HEK293 (cell line): ENCODE results near the gene USE1.

Experiments
- ATF2 ChIP-seq: fragments of 450-650 bp; formaldehyde crosslinking; IDR thresholded peaks from 2 replicates; pipeline ENCODE4 v1.5.1; 2016; ENCODE audit warnings: missing biosample characterization, missing genetic modification characterization, low read depth
- BCL6B ChIP-seq: fragments of 450-650 bp; formaldehyde crosslinking; IDR thresholded peaks from 2 replicates; pipeline ENCODE4 v1.5.1; 2017; ENCODE audit warnings: missing biosample characterization, missing genetic modification characterization
- EGR2 ChIP-seq: fragments of 450-650 bp; formaldehyde crosslinking; IDR thresholded peaks from 2 replicates; pipeline ENCODE4 v1.5.1; 2016; ENCODE audit warnings: low read depth, missing biosample characterization, missing genetic modification characterization
- FEZF1 ChIP-seq: fragments of 450-650 bp; formaldehyde crosslinking; IDR thresholded peaks from 2 replicates; pipeline ENCODE4 v1.5.1; 2016; ENCODE audit warnings: missing biosample characterization, missing genetic modification characterization
- KLF9 ChIP-seq: fragments of 450-650 bp; formaldehyde crosslinking; IDR thresholded peaks from 2 replicates; pipeline ENCODE4 v1.5.1; 2016; ENCODE audit warnings: missing biosample characterization, missing genetic modification characterization, low read depth
- PRDM10 ChIP-seq: fragments of 450-650 bp; formaldehyde crosslinking; IDR thresholded peaks from 2 replicates; pipeline ENCODE4 v1.5.1; 2016; ENCODE audit warnings: missing biosample characterization, missing genetic modification characterization
- SP7 ChIP-seq: fragments of 450-650 bp; formaldehyde crosslinking; IDR thresholded peaks from 2 replicates; pipeline ENCODE4 v1.5.1; 2016; ENCODE audit warnings: missing biosample characterization, missing genetic modification characterization
- ZBTB49 ChIP-seq: fragments of 450-650 bp; formaldehyde crosslinking; IDR thresholded peaks from 2 replicates; pipeline ENCODE4 v1.5.1; 2016; ENCODE audit warnings: missing biosample characterization, missing genetic modification characterization, low read depth
- ZFP3 ChIP-seq: fragments of 450-650 bp; formaldehyde crosslinking; IDR thresholded peaks from 2 replicates; pipeline ENCODE4 v1.5.1; 2016; ENCODE audit warnings: low read depth, missing biosample characterization, missing genetic modification characterization
- ZNF19 ChIP-seq: fragments of 450-650 bp; formaldehyde crosslinking; IDR thresholded peaks from 2 replicates; pipeline ENCODE4; 2016; ENCODE audit warnings: missing biosample characterization, missing genetic modification characterization, low read depth
- ZNF214 ChIP-seq: fragments of 450-650 bp; formaldehyde crosslinking; IDR thresholded peaks from 2 replicates; pipeline ENCODE4 v1.5.1; 2017; ENCODE audit warnings: missing biosample characterization, mild to moderate bottlenecking, missing genetic modification characterization, borderline replicate concordance
- ZNF280D ChIP-seq: fragments of 450-650 bp; formaldehyde crosslinking; IDR thresholded peaks from 2 replicates; pipeline ENCODE4 v1.5.1; 2016; ENCODE audit warnings: missing biosample characterization, missing genetic modification characterization
- ZNF335 ChIP-seq: fragments of 450-650 bp; formaldehyde crosslinking; conservative IDR thresholded peaks from 2 replicates; pipeline ENCODE4 v1.5.1; 2016; ENCODE audit warnings: missing biosample characterization, missing genetic modification characterization
- ZNF449 ChIP-seq: fragments of 450-650 bp; formaldehyde crosslinking; IDR thresholded peaks from 2 replicates; pipeline ENCODE4 v1.5.1; 2017; ENCODE audit warnings: missing biosample characterization, mild to moderate bottlenecking, missing genetic modification characterization, moderate library complexity
- ZNF488 ChIP-seq: fragments of 450-650 bp; formaldehyde crosslinking; IDR thresholded peaks from 2 replicates; pipeline ENCODE4 v1.5.1; 2016; ENCODE audit warnings: missing biosample characterization, missing genetic modification characterization
- ZNF513 ChIP-seq: fragments of 450-650 bp; IDR thresholded peaks from 2 replicates; pipeline ENCODE4 v1.5.1; 2018; ENCODE audit warnings: missing biosample characterization, missing genetic modification characterization
- ZNF544 ChIP-seq: fragments of 450-650 bp; formaldehyde crosslinking; IDR thresholded peaks from 2 replicates; pipeline ENCODE4 v1.5.0; 2017; ENCODE audit warnings: missing biosample characterization, missing genetic modification characterization
- ZNF585B ChIP-seq: fragments of 450-650 bp; formaldehyde crosslinking; IDR thresholded peaks from 2 replicates; pipeline ENCODE4 v1.5.1; 2016; ENCODE audit warnings: missing biosample characterization, missing genetic modification characterization
- ZNF596 ChIP-seq: fragments of 450-650 bp; IDR thresholded peaks from 2 replicates; pipeline ENCODE4 v1.5.0; 2018; ENCODE audit warnings: missing biosample characterization, mild to moderate bottlenecking, missing genetic modification characterization, moderate library complexity
- ZNF843 ChIP-seq: fragments of 450-650 bp; formaldehyde crosslinking; IDR thresholded peaks from 2 replicates; pipeline ENCODE4 v1.5.1; 2016; ENCODE audit warnings: missing biosample characterization, missing genetic modification characterization

USE1 gene

GRCh38 chr19:17226002-17226933 lies 11.1 kb downstream of the USE1 start, which contains the start of gene OCEL1 (continued):
- TF ChIP-seq ZNF280D (tag by site-specific recombination): no peak
- no peak for TF ChIP-seq ZNF214 (tag by site-specific recombination)
- no peak for TF ChIP-seq ZFP3
- peak; percentile 30 for TF ChIP-seq ZNF449 (tag by site-specific recombination)
- TF ChIP-seq BCL6B: no peak
- TF ChIP-seq ZNF19 (tag by site-specific recombination): no peak
- peak; percentile 60 for TF ChIP-seq FEZF1 (tag by site-specific recombination)
- TF ChIP-seq SP7 (tag by site-specific recombination): peak; percentile 75
- TF ChIP-seq ZNF843 (tag by site-specific recombination): no peak
- TF ChIP-seq ZNF513 (tag by site-specific recombination): no peak
- TF ChIP-seq ZBTB49: no peak
- TF ChIP-seq PRDM10: peak; percentile 88
- TF ChIP-seq ATF2: 0 out of 2 replicates have a peak, but pooled peaks have one; percentile 41
- 0 out of 2 replicates have a peak, but pooled peaks have one; percentile 72 for TF ChIP-seq ZNF335 (tag by site-specific recombination)
- peak; percentile 81 for TF ChIP-seq EGR2 (tag by site-specific recombination)
- TF ChIP-seq ZNF585B (tag by site-specific recombination): no peak
- no peak for TF ChIP-seq ZNF544 (tag by site-specific recombination)
- TF ChIP-seq KLF9 (tag by site-specific recombination): peak; percentile 63
- TF ChIP-seq ZNF488 (tag by site-specific recombination): no peak
- TF ChIP-seq ZNF596 (tag by site-specific recombination): no peak
